Peyer's patch (tissue), 4 donors: ENCODE results near the gene FAM185A.

ENCODE experiments used
- POLR2A ChIP-seq, 2 donors: fragments of 450-650 bp; IDR thresholded peaks; one replicate each; pipeline ENCODE4 v1.5.1; 2017; ENCODE audit warnings: antibody characterized with exemption in 2 of 2, mild to moderate bottlenecking in 2 of 2, moderate library complexity in 2 of 2
- TF ChIP-seq, protein P1 (sequence below), 6 experiments: fragments of 450-650 bp in 4 of 6; fragments of 200-600 bp in 2 of 6; sonication (generic) in 1 of 6; IDR thresholded peaks; one replicate each; pipeline ENCODE4 v1.5.1; 2017 to 2019; ENCODE audit warnings: antibody characterized with exemption in 6 of 6, mild to moderate bottlenecking in 3 of 6, moderate library complexity in 1 of 6

GRCh38 chr7:102849079-102849478 is 100.3 kb downstream of the FAM185A start:
- no peak for TF ChIP-seq POLR2A (IDR thresholded peaks at IDR 0.05)
- TF ChIP-seq, protein P1, sequence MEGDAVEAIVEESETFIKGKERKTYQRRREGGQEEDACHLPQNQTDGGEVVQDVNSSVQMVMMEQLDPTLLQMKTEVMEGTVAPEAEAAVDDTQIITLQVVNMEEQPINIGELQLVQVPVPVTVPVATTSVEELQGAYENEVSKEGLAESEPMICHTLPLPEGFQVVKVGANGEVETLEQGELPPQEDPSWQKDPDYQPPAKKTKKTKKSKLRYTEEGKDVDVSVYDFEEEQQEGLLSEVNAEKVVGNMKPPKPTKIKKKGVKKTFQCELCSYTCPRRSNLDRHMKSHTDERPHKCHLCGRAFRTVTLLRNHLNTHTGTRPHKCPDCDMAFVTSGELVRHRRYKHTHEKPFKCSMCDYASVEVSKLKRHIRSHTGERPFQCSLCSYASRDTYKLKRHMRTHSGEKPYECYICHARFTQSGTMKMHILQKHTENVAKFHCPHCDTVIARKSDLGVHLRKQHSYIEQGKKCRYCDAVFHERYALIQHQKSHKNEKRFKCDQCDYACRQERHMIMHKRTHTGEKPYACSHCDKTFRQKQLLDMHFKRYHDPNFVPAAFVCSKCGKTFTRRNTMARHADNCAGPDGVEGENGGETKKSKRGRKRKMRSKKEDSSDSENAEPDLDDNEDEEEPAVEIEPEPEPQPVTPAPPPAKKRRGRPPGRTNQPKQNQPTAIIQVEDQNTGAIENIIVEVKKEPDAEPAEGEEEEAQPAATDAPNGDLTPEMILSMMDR (IDR thresholded peaks at IDR 0.05) = no peak
